Measurements from ENCODE around the gene ZNF777. TPM values are rescaled to one million over a fixed set of nuclear protein-coding genes. Genes with fewer than 3 reads are reported as not detected.
"Not testable (repeated sequence)": the region's sequence is repeated elsewhere in the genome, so short reads cannot be mapped to it uniquely, and the experiment has no call there.

The ZNF777 gene
- total RNA-seq, 1 experiment from 2014 or later, result 10.1 TPM

DNA sequence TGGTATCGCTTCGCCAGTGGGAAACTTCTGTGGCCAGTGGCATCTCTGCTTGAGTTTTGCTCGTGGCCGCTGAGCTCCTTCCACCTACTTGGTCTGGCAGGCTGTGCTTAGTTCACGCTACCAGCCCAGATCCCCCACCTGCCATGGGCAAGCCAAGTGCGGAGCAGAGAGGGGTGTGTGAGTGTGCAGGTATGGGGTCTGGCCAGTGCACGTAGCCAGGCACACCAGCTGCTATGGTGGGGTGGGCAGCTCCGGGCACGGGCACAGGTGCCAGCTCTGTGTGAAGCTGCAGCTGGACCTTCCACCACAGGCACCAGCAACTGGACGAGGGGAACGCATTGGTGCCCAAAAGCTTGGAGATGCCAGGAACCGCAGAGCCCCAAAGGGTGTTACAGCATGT, 56.5 kb downstream of the ZNF777 start:
- no peaks in the 10 kb centered on the region for H3K36me3 ChIP-seq
- H3K4me3 ChIP-seq, result no peak overlapping the region
- no peaks in the 10 kb centered on the region for H3K9me3 ChIP-seq
- H3K27me3 ChIP-seq, result no peaks in the 10 kb centered on the region
- no peak for DNase-seq

DNA sequence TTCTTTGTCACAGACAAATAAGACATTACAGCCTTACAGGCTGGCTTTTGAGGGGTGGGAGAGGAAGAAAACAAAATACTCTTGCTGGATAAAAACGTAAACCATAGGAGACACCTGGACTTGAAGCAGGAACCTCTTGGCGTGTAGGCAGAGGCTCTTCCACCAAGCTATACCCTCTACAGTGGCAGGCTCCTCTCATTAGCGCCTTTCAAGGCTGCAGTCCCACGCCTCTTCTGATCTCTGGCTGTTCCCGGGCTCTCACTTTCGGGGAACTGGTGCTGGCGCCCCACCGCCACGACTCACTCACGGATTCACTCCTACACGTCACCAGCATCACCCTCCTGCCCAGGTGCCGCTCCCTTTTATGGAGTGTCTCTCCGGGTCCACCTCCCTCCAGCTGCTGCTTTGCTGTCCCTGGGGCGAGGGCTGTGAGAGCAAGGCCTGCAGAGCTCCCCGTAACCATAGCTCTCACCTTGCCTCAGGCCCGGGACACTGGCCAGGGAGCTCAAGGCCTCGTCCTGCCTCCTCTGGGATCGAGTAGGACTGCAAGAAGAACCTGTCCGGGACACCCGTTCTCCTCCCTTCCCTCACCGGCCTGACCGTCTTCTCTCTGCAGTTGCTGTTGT, 62.6 kb downstream of the ZNF777 start:
- no peak overlapping the region for H3K4me3 ChIP-seq
- no peak for DNase-seq
- H3K27me3 ChIP-seq, result no peaks in the 10 kb centered on the region
- H3K36me3 ChIP-seq, result no peaks in the 10 kb centered on the region
- no peaks in the 10 kb centered on the region for H3K9me3 ChIP-seq

DNA sequence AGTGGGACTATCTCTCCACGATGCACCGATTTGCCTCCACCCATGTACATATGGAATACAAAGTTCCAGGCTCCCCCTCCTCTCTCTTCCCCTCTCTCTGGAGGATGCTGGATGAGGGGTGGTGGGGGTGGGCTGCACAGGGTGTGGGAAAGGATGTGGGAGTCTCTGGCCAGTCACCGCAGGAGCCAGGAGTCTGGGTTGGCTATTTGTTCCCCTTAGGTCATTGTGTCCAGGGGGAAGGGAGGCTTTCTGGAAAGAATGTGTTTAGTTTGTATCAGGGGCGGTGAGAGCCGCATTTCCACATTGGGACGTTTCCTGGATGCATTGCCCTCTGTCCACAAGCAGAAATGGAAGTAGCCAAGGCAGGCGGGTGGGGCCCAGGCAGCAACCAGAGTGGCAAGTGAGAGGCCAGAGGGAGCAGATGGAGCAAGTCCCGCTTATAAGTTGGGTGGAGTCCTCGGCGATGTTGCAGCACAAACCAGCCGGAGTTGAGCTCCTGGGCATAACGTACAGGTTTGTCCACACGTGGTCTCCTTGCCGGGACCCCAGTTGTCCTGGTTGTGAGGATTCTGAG, 63.3 kb downstream of the ZNF777 start:
- H3K4me3 ChIP-seq, result no peak overlapping the region
- H3K27me3 ChIP-seq, result no peaks in the 10 kb centered on the region
- H3K9me3 ChIP-seq, result no peaks in the 10 kb centered on the region
- no peaks in the 10 kb centered on the region for H3K36me3 ChIP-seq
- DNase-seq, result no peak

DNA sequence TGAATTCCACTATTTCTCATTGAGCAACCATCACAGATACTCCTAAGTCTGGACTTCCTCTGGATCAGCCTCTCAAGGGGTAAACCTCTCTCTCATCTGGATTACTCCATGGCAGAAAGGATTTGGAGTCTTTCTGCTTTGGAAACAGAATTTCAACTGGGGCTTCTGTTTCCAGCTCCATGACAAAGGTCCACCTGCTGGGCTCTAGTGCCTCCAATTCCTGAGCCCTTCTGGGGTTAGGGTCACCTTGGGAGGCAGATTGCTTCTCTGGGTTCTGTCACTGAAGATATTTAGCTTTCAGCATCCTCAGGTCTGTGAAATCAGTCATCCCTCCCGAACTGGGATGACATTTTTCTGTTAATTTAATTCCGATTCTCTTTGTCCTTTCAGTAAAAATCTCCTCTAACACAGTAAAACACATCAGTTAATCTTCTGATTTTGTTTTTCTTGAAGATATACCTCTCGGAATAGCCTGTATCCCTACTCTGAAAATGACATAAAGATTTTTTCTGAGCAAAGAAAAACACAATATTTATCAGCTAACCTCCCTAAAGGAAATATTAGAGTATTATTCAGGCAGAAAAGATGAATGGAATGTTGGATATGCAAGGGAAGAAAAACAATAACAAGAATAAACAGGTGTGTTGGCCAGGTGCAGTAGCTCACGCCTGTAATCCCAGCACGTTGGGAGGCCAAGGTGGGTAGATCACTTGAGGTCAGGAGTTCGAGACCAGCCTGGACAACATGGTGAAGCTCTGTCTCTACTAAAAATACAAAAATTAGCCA, 72.1 kb downstream of the ZNF777 start:
- H3K9me3 ChIP-seq, H3K27me3 ChIP-seq, H3K4me3 ChIP-seq, H3K36me3 ChIP-seq, DNase-seq: not testable (repeated sequence)

DNA sequence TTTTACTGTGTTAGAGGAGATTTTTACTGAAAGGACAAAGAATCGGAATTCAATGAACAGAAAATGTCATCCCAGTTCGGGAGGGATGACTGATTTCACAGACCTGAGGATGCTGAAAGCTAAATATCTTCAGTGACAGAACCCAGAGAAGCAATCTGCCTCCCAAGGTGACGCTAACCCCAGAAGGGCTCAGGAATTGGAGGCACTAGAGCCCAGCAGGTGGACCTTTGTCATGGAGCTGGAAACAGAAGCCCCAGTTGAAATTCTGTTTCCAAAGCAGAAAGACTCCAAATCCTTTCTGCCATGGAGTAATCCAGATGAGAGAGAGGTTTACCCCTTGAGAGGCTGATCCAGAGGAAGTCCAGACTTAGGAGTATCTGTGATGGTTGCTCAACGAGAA, 74.3 kb downstream of the ZNF777 start:
- not testable (repeated sequence) for H3K4me3 ChIP-seq, H3K9me3 ChIP-seq, DNase-seq, H3K36me3 ChIP-seq, H3K27me3 ChIP-seq

DNA sequence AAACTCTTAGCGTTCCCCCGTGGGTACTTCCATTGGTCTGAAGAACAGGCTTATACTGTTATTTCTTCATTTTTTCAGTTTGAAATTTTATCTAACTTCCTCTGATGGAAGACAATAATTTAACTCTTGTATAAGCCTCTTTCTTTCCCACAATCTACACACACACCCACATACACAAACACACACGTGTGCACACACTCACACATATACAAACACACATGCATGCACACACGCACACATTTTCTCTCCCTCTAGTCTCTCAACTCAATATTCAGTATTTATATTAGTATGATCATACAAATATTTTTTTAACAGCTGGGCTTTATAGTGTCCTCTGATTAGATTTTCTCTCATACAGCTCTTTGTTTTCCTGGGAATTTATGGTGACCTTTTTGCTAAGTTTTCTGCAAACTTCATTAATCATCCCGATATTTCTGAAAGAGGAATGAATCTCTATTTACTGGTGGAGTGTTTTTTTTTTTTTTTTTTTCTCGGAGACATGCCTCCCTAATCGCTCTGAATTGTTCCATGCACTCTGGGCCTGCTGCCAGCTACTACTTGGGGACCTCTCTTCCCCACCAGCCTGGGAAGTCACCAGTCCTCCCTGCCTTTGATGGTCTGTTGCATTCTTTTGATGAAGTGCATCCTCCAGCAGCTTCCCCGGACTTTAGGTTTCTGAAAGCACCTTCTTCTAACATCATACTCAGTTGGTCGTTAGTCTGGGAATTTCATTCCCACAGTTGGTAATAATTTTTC, 75.5 kb downstream of the ZNF777 start:
- H3K4me3 ChIP-seq, result no peak overlapping the region
- H3K36me3 ChIP-seq, result no peaks in the 10 kb centered on the region
- H3K9me3 ChIP-seq, result no peaks in the 10 kb centered on the region
- no peaks in the 10 kb centered on the region; the same call in 1 of the 2 replicates for H3K27me3 ChIP-seq
- no peak for DNase-seq

Other genes starting within 250 kb of the ZNF777 start
- gene ZNF212, start 221.4 kb downstream of the ZNF777 start, total RNA-seq (2014; rRNA removed; shearing (Covaris generic); ENCODE audit: low replicate concordance), result 4.3 and 8.0 TPM in 2 replicates
- 4.8 and 6.2 TPM in 2 replicates for gene ZNF783, start 198.9 kb downstream of the ZNF777 start, total RNA-seq (2014; rRNA removed; shearing (Covaris generic); ENCODE audit: low replicate concordance)
- 12.9 and 14.4 TPM in 2 replicates for gene ZNF746, start 36.7 kb upstream of the ZNF777 start, total RNA-seq (2014; rRNA removed; shearing (Covaris generic); ENCODE audit: low replicate concordance)